Inferior parietal cortex (tissue), 1 donor: ENCODE results near the gene HSD17B1.
A peak's percentile ranks its signal among the peaks of the same experiment; 100 is the strongest.
"Not testable (repeated sequence)": the region's sequence is repeated elsewhere in the genome, so short reads cannot be mapped to it uniquely, and the experiment has no call there.

ENCODE experiments used
- DNase-seq: peaks from one replicate; pipeline ENCODE4 v3.0.0-alpha.2; 2016; ENCODE audit errors: extremely low spot score

HSD17B1 gene

DNA sequence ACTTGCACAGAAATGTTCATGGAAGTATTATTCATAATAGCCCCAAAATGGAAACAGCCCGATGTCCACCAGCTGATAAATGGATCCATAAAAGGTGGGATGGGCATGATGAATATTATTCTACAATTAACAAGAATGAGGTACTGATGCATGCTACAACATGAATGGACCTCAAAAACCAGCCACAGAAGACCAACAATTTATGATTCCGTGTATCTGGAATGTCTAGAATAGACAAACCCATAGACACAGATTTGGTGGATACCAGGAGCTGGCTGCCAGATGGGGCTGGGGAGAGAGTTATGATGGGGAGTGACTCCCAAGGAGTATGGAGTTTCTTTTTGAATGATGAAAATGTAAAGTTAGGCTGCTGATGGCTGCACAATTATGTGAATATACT lies 27.5 kb upstream of the HSD17B1 start:
- DNase-seq, result no peak

DNA sequence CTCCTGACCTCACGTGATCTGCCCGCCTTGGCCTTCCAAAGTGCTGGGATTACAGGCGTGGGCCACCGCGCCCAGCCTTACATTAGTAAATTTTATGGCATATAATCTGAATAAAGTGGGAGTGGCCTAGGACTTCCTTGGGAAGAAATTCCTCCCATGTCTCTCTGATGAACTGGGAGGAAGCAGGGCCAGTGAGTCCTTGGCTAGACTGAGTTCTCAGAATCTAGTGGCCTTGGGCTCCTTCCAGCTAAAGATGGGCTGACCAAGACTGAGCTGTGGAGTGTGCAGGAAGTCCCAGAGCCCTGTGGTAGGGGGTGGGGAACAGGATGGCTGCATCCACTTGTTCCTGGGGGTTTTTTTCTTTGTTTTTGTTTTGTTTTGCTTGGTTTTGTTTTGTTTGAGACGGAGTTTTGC lies 26.7 kb upstream of the HSD17B1 start:
- no peak for DNase-seq

DNA sequence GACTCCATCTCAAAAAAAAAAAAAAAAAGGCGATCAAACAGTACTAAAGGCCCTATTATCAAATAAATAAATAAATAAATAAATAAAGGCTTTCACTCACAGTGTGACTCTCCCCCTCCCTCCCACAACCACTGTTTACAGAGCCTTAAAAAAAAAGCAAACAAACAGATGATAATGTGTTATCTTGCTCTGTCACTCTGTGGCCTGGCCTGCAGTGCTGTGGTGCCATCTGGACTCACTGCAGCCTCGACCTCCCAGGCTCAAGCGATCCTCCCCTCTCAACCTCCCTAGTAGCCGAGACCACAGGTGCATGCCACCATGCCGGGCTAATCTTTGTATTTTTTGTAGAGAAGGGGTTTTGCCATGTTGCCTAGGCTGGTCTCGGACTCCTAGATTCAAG lies 24.8 kb upstream of the HSD17B1 start:
- no peak for DNase-seq

DNA sequence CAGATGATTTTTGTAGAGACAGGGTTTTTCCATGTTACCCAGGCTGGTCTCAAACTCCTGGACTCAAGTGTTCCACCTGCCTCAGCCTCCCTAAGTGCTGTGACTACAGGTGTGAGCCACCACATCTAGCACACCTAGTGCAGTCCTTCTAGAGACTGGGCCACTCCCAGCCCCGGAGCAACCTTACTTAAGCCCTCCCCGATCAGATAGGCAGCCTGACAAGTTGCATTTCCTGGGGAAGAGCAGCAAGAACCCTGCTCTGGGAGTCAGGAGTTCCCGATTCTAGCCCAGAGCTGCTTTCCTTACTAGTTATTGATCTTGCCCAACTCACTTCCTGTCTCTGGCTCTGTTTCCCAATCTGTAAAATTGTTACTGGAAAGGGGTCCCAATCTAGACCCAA lies 23.7 kb upstream of the HSD17B1 start:
- DNase-seq, result no peak

DNA sequence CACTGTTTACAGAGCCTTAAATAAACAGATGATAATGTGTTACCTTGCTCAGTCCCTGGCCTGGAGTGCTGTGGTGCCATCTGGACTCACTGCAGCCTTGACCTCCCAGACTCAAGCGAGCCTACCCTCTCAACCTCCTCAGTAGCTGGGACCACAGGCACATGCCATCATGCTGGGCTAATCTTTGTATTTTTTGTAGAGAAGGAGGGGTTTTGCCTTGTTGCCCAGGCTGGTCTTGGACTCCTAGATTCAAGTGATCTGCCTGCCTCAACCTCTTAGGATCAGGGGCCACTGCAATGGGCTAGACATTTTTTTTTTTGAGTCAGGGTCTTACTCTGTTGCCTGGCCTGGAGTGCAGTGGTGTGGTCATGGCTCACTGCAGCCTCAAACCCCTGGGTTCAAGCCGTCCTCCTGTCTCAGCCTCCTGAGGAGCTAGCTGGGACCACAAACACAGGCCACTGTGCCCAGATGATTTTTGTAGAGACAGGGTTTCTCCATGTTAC lies 21.7 kb upstream of the HSD17B1 start:
- no peak for DNase-seq

DNA sequence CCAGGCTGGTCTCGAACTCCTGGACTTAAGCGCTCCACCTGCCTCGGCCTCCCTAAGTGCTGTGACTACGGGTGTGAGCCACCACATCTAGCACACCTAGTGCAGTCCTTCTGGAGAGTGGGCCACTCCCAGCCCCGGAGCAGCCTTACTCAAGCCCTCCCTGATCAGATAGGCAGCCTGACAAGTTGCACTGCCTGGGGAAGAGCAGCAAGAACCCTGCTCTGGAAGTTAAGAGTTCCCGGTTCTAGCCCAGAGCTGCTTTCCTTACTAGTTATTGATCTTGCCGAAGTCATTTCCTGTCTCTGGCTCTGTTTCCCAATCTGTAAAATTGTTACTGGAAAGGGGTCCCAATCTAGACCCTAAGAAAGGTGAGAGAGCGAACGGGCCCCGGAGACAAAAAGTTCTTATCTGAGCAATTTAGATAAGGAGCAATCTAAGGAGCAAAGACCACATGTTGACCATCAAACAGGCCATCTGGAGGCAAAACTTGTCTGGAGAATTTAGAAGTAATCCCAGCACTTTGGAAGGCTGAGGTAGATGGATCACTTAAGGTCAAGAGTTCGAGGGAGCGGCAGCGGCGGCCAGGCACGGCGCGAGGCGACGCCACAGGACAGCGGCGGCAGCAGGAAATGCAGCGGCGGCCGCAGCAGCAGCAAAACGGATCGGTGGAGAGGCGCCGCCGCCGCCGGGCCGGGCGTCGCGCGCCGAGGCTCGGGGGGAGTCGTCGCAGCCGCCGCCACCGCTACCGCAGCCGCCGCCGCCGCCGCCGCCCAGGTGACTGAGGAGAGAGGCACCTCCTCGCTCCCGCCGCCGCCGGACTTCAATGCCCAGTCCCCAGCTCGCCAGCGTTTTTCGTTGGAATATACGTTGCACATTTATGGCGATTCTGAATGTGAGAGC lies 21.0 kb upstream of the HSD17B1 start:
- DNase-seq, result peak; percentile 65

DNA sequence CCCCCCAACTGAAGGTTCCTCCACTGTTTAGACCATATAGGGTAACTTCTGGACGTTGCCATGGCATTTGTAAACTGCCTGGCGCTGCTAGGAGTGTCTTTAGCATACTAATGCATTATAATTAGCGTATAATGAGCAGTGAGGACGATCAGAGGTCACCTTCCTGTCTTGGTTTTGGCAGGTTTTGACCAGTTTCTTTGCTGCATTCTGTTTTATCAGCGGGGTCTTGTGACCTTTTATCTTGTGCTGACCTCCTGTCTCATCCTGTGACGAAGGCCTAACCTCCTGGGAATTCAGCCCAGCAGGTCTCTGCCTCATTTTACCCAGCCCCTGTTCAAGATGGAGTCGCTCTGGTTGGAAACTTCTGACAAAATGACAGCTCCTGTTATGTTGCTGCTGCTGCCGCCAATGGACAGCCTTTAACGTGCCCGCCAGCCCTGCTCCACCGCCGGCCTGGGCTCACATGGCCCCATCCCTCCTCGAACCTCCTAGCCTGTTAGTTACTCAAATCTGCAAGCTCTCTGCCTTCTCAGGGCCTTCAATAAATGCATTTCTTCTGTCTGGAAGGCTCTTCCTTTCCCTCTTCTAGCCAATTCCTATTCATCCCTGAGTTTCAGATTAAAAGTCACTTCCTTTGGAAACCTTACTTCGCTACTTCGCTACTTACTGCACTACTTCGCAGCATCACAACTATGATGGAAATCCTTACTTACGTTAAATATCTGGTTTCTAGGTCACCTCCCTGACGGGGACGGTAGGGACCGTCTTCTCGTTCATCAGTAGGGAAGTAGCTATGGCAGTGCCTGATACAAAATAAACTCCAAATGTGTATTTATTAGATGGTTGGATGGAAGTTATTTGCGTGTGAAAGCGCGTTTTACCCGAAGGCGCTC lies 17.3 kb upstream of the HSD17B1 start:
- no peak for DNase-seq

DNA sequence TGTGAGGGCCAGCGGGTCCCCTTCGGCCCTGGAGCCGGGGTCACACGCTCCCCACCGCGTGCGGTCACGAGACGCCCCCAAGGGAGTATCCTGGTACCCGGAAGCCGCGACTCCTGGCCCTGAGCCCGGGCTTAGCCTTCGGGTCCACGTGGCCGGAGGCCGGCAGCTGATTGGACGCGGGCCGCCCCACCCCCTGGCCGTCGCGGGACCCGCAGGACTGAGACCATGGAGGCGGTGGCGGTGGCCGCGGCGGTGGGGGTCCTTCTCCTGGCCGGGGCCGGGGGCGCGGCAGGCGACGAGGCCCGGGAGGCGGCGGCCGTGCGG lies 16.7 kb upstream of the HSD17B1 start, which contains the start of gene NAGLU:
Gene NAGLU (plus strand): TSS at position 194 of the 324 bp plus-strand sequence. CDS start 32 bp downstream, at position 226.
- peak; percentile 92 for DNase-seq

DNA sequence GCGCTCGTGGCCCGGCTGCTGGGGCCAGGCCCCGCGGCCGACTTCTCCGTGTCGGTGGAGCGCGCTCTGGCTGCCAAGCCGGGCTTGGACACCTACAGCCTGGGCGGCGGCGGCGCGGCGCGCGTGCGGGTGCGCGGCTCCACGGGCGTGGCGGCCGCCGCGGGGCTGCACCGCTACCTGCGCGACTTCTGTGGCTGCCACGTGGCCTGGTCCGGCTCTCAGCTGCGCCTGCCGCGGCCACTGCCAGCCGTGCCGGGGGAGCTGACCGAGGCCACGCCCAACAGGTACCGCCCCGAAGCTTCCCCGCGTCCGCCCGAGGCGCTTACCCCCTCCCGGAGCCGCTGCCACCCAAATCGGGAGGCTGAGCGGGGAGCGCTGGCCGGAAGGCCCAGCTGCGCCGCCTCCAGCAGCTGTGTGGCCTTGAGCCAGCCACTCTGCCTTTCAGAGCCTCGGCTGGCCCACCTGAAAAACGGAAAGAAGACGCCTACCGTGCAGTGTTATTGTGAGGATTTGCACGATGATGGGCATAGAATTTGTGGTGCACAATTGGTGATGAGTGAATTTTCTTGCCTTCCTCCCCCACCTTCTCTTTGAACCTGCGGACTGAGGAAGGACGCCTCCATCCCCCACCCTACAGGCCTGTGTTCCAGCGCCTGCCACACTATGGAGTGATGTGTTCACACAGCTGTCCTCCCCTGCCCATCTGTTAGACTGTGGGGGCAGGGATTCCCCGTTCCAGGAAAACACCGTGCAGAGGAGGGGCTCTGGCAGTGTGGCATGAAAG lies 16.2 kb upstream of the HSD17B1 start:
- peak; percentile 65 for DNase-seq

DNA sequence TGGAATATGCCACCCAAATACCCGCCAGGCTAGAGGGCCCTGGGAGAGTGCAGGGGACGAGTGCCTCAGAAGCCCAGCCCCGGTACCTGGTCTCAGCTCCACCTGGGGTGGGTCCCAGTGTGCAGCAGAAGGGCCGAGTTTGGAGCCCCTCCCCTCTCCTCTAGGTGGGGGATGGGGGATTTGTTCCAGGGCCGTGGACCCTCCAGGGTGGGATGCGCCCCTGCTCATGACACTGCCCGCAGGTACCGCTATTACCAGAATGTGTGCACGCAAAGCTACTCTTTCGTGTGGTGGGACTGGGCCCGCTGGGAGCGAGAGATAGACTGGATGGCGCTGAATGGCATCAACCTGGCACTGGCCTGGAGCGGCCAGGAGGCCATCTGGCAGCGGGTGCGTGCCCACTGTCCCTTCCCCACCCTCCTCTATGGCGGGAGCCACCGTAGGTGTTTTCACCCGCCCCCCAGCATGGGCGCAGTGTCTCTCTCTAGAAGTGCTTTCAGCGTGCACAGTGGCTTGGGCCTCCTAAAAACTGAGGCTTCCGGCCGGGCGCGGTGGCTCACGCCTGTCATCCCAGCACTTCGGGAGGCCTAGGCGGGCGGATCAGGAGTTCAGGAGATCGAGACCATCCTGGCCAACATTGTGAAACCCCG lies 15.4 kb upstream of the HSD17B1 start:
- no peak for DNase-seq

DNA sequence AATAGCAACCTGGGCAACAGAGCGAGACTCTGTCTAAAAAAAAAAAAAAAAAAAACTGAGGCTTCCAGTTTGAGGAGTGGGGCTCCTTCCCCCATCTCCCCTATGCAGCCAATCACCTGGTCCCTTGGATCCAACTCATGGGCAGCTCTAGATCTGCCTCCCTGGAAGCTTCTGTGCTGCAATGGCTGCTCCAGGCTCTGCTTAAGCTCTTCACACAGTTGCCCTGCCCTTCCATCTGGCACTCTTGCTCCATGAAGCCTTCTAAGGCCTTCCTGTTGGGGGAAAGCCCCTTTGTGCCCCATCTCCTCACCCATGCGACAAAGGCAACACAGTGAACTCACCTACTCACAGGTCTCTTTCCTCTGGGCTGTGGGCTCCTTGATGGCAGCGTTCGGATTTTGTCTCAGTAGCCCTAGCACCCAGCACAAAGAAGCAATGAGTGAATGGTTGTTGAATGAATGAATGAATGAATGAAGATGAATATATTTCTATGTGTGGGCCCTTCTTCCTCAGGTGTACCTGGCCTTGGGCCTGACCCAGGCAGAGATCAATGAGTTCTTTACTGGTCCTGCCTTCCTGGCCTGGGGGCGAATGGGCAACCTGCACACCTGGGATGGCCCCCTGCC lies 14.8 kb upstream of the HSD17B1 start:
- no peak for DNase-seq

DNA sequence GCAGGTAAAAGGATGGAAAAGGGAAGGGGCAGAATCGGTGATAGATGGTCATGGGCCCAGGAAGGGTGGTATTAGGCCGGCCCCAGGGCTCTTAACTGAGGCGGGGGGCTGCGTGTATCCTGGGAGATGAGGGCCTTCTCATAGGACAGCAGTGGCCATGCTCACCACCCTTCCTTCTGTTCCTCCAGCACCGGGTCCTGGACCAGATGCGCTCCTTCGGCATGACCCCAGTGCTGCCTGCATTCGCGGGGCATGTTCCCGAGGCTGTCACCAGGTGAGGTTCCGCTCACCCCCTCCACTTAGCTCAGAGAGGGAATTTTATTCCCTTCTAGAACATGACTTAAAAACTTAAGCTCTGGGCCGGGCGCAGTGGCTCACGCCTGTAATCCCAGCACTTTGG lies 14.2 kb upstream of the HSD17B1 start:
- DNase-seq, result no peak

DNA sequence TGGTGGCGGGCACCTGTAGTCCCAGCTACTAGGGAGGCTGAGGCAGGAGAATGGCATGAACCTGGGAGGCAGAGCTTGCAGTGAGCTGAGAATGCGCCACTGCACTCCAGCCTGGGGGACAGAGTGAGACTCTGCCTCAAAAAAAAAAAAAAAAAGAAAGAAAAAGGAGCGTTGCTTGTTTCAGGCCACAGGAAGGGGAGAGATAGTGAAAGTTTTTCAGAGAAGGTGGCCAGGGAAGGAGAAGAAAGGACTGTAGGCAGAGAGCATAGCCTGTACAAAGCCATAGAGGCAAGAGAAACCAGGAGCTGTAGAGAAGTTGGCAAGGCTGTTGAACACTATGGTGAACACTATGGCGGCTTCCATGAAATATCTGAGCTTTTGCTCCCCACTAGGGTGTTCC lies 12.2 kb upstream of the HSD17B1 start:
- DNase-seq, result not testable (repeated sequence)

DNA sequence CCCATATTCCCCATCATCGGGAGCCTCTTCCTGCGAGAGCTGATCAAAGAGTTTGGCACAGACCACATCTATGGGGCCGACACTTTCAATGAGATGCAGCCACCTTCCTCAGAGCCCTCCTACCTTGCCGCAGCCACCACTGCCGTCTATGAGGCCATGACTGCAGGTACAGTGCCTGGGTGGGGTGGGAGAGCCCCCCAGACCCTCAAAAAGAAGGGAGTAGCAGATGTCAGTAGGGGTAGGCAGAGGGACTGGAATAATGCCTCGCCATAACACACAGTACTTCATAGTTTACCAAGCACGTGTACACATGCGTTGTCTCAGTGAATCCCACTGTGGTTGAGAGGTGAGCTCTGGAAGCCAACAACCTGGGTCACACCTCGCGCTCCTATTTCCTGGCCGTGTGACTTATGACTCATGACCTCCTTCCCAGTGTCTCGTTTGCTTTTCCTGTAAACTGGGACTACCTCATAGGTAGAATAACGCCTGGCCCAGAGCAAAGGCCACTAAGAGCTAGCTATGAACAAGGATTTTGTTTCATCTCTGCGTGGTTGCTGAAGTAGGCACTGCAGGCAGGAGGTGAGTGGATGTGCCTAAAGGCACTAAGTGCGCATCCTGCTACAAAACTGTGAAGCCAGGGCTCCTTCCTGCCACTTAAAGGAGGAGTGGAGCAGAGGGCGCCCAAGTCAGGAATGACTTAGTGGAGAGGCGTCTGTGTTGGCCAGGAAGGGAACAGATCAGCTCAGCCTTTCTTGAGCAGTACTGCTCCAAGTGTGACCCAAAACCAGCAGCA lies 11.5 kb upstream of the HSD17B1 start:
- DNase-seq, result no peak

DNA sequence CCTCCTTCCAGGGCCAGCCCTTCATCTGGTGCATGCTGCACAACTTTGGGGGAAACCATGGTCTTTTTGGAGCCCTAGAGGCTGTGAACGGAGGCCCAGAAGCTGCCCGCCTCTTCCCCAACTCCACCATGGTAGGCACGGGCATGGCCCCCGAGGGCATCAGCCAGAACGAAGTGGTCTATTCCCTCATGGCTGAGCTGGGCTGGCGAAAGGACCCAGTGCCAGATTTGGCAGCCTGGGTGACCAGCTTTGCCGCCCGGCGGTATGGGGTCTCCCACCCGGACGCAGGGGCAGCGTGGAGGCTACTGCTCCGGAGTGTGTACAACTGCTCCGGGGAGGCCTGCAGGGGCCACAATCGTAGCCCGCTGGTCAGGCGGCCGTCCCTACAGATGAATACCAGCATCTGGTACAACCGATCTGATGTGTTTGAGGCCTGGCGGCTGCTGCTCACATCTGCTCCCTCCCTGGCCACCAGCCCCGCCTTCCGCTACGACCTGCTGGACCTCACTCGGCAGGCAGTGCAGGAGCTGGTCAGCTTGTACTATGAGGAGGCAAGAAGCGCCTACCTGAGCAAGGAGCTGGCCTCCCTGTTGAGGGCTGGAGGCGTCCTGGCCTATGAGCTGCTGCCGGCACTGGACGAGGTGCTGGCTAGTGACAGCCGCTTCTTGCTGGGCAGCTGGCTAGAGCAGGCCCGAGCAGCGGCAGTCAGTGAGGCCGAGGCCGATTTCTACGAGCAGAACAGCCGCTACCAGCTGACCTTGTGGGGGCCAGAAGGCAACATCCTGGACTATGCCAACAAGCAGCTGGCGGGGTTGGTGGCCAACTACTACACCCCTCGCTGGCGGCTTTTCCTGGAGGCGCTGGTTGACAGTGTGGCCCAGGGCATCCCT lies 9.3 kb upstream of the HSD17B1 start:
- DNase-seq, result no peak

DNA sequence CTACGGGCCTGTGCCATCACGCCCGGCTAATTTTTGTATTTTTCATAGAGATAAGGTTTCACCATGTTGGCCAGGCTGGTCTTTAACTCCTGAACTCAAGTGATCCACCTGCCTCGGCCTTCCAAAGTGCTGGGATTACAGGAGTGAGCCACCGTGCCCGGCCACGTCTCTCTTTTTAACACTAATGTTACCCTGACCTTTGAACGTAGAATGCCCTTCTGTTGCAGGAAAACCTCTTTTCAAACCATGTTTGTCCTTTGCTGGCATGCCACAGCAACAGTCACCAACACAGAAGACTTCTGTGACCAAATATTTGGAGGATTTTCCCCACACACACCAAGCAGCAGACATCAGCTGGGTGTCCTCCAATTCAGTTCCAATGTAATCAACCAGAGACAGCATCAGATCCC lies 7.8 kb upstream of the HSD17B1 start:
- DNase-seq, result no peak

DNA sequence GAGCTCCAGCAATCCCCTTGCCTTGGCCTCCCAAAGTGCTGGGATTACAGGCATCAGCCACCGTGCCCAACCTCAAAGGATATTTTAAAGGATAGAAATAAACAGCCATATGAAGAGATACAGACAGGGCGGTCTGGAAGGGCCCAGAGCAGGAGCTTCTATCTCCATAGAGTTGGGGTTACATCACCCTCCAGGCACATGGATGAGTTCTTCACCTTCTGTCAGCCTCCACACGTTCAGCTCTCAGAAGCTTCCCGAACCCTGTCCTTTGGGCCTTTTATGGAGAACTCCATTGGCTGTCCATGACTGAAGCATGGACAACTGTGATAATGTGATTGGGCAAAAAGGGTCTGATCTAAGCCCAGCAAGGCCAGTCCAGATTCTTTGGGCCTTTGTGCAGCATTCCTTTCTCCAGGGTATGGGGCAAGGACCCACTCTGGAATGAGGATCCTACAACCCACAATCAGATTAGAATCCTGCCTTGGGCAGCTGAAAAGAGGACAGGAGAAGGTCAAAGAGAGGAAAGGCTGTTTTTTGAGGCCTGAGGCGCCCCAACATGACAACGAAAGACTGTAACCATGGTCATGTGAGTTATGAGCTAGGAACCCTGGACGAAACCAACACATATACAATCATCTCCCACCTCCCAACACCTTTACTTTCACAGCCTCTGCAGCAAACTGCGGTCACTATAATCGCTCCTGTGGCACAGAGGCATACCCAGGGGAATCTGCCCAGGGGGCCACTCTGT lies 6.8 kb upstream of the HSD17B1 start:
- not testable (repeated sequence) for DNase-seq

DNA sequence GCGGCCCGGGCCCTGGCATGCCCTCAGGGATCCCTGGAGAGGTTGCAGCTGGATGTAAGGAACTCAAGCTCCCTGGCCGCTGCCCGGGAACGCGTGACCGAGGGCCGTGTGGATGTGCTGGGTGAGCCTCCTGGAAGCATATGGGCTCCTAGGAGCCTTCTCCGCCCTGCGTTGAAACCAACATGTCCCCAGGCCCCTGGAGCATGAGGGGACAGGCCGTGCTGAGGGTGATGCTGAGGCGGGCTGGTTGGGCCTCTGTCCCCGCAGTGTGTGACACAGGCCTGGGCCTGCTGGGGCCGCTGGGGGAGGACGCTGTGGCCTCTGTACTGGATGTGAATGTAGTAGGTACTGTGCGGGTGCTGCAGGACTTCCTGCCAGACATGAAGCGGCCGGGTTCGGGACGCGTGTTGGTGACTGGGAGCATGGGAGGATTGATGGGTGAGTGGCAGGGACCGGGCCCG lies 5.7 kb upstream of the HSD17B1 start:
- DNase-seq, result no peak
